ENCODE data around the gene DOK3. TPM values are rescaled to one million over a fixed set of nuclear protein-coding genes. Genes with fewer than 3 reads are reported as not detected.

The DOK3 gene
- total and polyA plus RNA-seq, 2 of the 13 experiments (the other 11 are each of a cell fraction or from before 2014, with no cell fraction given), result 1.4 to 1.5 TPM

GRCh38 chr5:177516601-177517568 is 7.3 kb upstream of the DOK3 start, which contains the start of gene DDX41 (continued):
- no peak for TF ChIP-seq ZBTB40 (IDR thresholded peaks at IDR 0.05)
- TF ChIP-seq ZBTB40 (CRISPR knock-in tag; IDR thresholded peaks at IDR 0.05), result peak; percentile 76
- TF ChIP-seq RFXAP (CRISPR knock-in tag; IDR thresholded peaks at IDR 0.05; ENCODE audit: borderline replicate concordance), result peak; percentile 96
- TF ChIP-seq GATAD1 (CRISPR knock-in tag; IDR thresholded peaks at IDR 0.05), result peak; percentile 100
- TF ChIP-seq ZNF777 (CRISPR knock-in tag; IDR thresholded peaks at IDR 0.05), result peak; percentile 76
- no peak; the same call in 1 of the 2 replicates for TF ChIP-seq PAX8 (CRISPR knock-in tag; IDR thresholded peaks at IDR 0.05; ENCODE audit: borderline replicate concordance)
- peak; percentile 97 for TF ChIP-seq REPIN1 (CRISPR knock-in tag; IDR thresholded peaks at IDR 0.05; ENCODE audit: borderline replicate concordance, low read depth)
- TF ChIP-seq AFF4 (CRISPR knock-in tag; IDR thresholded peaks at IDR 0.05), result no peak
- no peak for TF ChIP-seq AKNA (CRISPR knock-in tag; IDR thresholded peaks at IDR 0.05; ENCODE audit: borderline replicate concordance)
